ENCODE results near the gene THAP11.
A peak's percentile ranks its signal among the peaks of the same experiment; 100 is the strongest.
"Not testable (repeated sequence)": the region's sequence is repeated elsewhere in the genome, so short reads cannot be mapped to it uniquely, and the experiment has no call there.

The THAP11 gene

GRCh38 chr16:67834242-67834614, 7.9 kb upstream of the THAP11 start:
- TF ChIP-seq, protein P1, sequence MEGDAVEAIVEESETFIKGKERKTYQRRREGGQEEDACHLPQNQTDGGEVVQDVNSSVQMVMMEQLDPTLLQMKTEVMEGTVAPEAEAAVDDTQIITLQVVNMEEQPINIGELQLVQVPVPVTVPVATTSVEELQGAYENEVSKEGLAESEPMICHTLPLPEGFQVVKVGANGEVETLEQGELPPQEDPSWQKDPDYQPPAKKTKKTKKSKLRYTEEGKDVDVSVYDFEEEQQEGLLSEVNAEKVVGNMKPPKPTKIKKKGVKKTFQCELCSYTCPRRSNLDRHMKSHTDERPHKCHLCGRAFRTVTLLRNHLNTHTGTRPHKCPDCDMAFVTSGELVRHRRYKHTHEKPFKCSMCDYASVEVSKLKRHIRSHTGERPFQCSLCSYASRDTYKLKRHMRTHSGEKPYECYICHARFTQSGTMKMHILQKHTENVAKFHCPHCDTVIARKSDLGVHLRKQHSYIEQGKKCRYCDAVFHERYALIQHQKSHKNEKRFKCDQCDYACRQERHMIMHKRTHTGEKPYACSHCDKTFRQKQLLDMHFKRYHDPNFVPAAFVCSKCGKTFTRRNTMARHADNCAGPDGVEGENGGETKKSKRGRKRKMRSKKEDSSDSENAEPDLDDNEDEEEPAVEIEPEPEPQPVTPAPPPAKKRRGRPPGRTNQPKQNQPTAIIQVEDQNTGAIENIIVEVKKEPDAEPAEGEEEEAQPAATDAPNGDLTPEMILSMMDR (IDR thresholded peaks at IDR 0.05; ENCODE audit: low read depth, low read length) = no peak
- no peak for DNase-seq (ENCODE audit: extremely low read depth, low read depth)

- DNase-seq (ENCODE audit: extremely low read depth, low read depth) = not testable (repeated sequence)
Observed at GRCh38 chr16:67837190-67837589, 4.9 kb upstream of the THAP11 start.

- DNase-seq (ENCODE audit: extremely low read depth, low read depth) = no peak
- TF ChIP-seq, protein P1 (IDR thresholded peaks at IDR 0.05; ENCODE audit: low read depth, low read length) = no peak
Observed at GRCh38 chr16:67837811-67838210, 4.3 kb upstream of the THAP11 start.

DNA sequence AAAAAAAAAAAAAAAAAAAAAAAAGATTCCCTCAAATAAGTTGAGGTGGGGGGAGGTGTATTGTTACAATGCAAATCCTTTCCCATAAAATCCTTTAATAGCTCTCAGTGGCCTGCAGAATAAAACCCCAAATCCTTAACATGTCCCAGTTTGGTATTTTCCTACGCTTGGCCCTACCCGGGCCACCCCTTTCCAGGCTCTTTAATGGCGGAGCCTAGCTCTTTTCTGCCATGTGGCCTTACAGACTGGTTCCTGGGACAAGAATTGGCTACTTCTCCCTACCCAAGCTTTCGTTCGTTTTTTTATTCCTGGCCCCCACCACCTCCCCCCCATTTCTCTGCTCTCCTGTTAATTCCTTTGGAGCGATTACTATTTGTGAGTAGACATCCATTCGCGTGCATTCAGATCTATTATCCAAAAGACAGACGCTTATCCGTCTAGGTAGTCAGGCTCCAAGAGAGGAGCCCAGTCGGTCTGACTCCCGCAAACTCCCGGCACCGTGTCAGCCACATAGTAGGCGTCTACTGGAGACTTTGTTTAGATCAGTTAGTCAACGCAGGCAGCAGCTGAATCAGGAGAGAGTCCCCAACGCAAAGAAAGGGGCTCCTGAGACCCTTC, 813 bp upstream of the THAP11 start:
- TF ChIP-seq, protein P1 (IDR thresholded peaks at IDR 0.05; ENCODE audit: low read depth, low read length) = no peak
- no peak for DNase-seq (ENCODE audit: extremely low read depth, low read depth)

GRCh38 chr16:67842509-67843342, 606 bp downstream of the THAP11 start:
- TF ChIP-seq, protein P1 (IDR thresholded peaks at IDR 0.05; ENCODE audit: low read depth, low read length) = peak; percentile 37
- DNase-seq (ENCODE audit: extremely low read depth, low read depth) = no peak

DNA sequence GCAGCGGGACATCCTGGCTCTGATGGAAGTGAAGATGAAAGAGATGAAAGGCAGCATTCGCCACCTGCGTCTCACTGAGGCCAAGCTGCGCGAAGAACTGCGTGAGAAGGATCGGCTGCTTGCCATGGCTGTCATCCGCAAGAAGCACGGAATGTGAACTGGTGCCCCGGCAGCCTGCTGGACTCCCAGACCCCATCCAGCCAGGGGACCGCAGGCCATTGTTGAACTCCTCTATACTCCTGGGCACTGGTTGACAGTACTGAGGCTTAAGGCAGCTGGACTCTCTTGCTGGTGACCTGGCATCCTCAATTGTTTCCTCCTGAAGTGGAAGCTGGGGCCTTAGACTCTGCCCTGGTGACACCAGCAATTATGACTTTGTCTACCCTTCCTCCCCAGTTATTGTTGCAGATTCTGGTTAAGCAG, 1.2 kb downstream of the THAP11 start:
- no peak for DNase-seq (ENCODE audit: extremely low read depth, low read depth)
- TF ChIP-seq, protein P1 (IDR thresholded peaks at IDR 0.05; ENCODE audit: low read depth, low read length) = no peak

DNA sequence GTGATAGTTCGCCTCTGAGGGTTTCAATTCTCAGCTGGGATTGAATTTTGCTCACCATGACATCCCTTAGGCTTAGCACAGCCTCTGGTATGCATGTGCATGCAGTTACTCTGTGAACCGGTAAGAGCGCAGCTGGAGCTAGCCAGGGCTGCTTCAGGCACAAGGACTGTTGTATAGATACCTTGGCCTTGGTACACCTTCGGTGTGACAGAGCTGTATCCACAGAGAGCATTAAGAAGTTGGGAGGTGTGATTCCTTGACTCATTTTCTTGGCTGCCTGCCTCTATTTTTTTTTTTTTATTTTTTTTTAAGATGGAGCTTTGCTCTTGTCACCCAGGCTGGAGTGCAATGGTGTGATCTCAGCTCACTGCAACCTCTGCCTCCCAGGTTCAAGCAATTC, 2.4 kb downstream of the THAP11 start:
- no peak for DNase-seq (ENCODE audit: extremely low read depth, low read depth)
- TF ChIP-seq, protein P1 (IDR thresholded peaks at IDR 0.05; ENCODE audit: low read depth, low read length) = no peak; the same call in 1 of the 2 replicates

All from AG09319 (cell line).